AG09319 (cell line): ENCODE data around the gene RPS28.
A peak's percentile ranks its signal among the peaks of the same experiment; 100 is the strongest.

Experiments used
- DNase-seq: peaks from one replicate; pipeline ENCODE4 v3.0.0-alpha.2; 2010; ENCODE audit warnings: low read depth; ENCODE audit errors: extremely low read depth
- TF ChIP-seq, protein P1 (sequence below): IDR thresholded peaks from 2 replicates; pipeline ENCODE4 v1.5.1; 2011; ENCODE audit warnings: low read depth, mild to moderate bottlenecking, inconsistent platforms, low read length, moderate library complexity

The RPS28 gene

DNA sequence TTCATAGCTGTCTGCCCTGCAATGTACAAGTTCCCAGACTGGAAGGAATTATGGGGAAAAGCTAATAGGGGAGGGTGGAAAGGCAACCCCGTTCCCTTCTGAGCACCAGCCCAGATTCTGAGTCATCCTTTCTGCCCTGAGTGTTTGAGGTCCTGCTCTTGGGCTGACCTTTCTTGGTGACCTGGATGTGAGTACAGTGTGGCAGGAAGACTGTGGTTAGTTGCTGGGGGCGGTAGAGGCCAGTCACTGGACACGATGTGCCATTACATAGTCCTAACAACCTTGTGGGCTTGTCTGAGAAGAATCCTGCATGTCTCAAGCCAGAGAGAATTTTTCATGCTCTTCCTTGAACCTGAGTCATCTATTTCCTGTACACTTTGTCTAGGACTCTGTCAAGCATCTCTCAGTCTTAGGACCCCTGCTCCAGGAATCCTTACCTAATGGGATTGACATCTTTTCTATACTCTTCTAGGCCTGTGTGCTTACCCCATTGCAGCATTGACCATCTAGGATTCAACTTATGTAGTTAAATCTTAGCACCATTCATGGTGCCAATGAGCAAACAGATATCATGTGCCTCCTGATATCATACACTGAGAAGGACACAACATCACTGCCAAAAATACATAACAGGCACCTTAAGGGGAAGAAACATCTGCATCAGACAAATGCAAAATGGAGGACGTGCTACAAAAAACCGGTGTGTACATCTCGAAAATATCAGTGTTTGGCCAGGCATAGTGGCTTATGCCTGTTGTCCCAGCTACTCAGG is 34.5 kb downstream of the RPS28 start:
- peak; percentile 72 for DNase-seq
- TF ChIP-seq, protein P1, sequence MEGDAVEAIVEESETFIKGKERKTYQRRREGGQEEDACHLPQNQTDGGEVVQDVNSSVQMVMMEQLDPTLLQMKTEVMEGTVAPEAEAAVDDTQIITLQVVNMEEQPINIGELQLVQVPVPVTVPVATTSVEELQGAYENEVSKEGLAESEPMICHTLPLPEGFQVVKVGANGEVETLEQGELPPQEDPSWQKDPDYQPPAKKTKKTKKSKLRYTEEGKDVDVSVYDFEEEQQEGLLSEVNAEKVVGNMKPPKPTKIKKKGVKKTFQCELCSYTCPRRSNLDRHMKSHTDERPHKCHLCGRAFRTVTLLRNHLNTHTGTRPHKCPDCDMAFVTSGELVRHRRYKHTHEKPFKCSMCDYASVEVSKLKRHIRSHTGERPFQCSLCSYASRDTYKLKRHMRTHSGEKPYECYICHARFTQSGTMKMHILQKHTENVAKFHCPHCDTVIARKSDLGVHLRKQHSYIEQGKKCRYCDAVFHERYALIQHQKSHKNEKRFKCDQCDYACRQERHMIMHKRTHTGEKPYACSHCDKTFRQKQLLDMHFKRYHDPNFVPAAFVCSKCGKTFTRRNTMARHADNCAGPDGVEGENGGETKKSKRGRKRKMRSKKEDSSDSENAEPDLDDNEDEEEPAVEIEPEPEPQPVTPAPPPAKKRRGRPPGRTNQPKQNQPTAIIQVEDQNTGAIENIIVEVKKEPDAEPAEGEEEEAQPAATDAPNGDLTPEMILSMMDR, result no peak

DNA sequence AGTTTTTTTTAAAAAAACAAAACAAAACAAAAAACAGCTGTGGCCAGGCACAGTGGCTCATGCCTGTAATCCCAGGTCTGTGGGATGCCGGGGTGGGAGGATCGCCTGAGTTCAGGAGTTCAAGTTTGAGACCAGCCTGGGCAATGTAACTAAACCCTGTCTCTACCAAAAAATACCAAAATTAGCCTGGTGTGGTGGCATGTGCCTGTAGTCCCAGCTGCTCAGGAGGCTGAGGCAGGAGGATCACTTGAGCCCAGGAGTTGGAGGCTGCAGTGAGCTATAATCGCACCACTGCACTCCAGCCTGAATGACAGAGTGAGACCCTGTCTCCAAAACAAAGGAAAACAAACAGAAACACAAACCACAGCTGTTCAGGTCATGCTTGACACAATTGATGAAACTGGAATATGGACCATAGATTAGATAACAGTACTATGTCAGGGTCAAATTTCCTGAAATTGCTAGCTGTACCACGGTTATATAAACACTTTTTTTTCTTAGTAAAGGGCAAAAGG is 35.8 kb downstream of the RPS28 start:
- TF ChIP-seq, protein P1, result no peak
- DNase-seq, result no peak

DNA sequence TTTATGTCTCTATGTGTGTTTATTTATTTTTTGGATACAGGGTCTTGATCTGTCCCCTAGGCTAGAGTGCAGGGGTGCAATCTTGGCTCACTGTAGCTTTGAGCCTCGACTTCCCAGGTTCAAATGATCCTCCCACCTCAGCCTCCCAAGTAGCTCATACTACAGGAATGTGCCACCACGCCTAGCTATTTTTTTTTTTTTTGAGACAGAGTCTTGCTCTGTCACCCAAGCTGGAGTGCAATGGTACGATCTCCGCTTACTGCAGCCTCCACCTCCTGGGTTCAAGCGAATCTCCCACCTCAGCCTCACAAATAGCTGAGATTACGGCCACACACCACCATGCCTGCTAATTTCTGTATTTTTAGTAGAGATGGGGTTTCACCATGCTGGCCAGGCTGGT is 37.7 kb downstream of the RPS28 start:
- no peak for DNase-seq
- TF ChIP-seq, protein P1, result no peak

DNA sequence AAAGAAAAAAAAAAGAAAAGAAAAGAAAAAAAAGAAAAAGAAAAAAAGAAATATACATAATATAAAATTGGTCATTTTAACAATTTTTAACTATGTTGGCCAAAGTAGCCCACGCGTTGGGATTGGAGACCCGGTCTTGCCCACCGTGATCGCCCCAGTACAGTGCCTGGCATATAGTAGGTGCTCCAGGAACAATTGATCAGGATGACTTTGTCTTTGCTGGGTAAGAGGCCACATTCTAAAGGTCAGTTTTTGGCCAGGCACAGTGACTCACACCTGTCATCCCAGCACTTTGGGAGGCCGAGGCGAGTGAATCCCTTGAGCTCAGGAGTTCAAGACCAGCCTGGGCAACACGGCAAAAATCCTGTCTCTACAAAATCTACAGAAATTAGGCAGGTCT is 38.9 kb downstream of the RPS28 start:
- DNase-seq, result no peak
- TF ChIP-seq, protein P1, result no peak

DNA sequence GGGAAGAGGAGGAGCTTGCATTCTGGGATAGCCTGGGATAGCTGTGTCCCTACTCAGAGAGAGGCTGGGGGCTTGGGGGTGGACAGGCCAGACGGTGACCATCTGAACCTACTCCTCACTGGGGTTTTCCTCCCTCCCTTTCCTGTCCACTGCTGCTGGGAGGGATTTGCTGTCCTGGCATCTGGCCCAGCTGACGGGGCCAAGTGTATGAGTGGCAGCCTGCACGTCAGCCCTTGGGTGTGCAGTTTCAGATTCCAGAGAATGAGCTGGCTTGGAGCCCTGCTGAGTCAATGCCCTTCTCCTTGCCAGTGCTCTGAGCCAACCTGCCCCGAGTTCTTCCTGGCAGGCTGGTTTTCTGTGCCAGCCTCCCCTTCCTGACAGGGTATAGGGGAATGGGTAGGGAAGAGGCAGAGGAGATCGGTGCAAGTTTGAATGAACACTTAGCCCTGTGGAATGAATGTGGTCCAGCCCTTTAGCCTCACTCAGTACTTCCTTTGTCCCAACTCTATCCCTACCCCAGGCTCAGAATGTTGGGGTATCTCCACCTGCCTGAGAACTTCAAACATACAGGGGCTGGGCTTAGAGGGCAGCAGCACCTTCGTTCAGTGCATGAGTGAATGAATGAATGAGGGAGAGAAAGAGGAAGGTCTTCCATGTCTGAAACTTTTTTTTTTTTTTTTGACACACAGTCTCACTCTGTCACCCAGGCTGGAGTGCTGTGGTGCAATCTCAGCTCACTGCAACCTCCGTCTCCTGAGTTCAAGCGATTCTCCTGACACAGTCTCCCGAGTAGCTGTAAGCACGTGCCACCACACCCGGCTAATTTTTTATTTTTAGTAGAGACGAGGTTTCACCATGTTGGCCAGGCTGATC is 40.9 kb downstream of the RPS28 start:
- TF ChIP-seq, protein P1, result no peak
- DNase-seq, result peak; percentile 96

DNA sequence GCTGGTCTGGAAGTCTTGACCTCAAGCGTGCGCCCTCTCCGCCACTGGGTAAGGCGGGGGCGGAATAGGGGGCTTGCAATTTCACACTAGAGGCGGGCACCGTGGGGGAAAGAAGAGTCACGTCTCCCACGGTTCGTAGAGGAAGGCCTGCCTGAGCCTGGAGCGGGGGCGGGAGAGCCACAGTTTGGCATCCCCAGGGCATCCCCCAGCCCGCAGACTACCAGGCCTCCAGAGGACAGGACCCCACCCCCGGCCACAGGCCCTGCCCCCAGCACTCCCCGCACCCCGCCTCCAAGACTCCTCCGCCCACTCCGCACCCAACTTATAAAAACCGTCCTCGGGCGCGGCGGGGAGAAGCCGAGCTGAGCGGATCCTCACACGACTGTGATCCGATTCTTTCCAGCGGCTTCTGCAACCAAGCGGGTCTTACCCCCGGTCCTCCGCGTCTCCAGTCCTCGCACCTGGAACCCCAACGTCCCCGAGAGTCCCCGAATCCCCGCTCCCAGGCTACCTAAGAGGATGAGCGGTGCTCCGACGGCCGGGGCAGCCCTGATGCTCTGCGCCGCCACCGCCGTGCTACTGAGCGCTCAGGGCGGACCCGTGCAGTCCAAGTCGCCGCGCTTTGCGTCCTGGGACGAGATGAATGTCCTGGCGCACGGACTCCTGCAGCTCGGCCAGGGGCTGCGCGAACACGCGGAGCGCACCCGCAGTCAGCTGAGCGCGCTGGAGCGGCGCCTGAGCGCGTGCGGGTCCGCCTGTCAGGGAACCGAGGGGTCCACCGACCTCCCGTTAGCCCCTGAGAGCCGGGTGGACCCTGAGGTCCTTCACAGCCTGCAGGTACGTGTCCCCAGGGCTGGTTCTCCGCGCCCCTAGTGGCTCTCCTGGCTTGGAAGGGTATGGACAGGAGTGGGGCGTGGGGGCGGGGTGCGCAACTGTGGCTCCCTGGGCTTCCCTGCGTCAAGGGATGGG is 42.8 kb downstream of the RPS28 start, which contains the start of gene ANGPTL4:
TSS of gene ANGPTL4 (plus strand) at position 353 of the 969 bp plus-strand sequence. CDS start at position 520, 167 bp downstream.
- peak; percentile 46 for DNase-seq
- TF ChIP-seq, protein P1, result peak; percentile 17
